ENCODE data around the gene ESYT3. TPM values are rescaled to one million over a fixed set of nuclear protein-coding genes. Genes with fewer than 3 reads are reported as not detected.

The ESYT3 gene
- total RNA-seq, 1 experiment from 2014 or later: 7.6 TPM

DNA sequence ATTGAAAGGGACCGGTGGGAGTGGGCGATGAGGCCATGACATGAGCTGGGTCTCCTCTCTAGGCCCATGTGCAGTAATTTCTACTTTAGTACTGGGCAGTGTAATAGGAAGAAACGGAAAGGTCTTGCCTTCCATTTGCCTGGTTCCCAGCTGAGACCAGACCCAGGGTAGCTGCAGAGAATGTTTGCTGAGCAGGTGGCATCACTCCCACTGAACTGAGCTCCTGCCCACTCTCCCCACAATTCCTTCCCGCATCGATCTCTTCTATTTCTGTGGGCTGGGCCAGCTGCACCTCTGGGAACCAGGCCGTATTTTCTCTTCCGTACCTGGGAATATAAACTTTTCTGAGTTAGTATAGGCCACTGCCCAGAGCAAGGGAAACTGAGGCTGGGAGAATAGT lies 15.8 kb downstream of the ESYT3 start:
- H3K36me3 ChIP-seq (ENCODE audit: control insufficient read depth, insufficient read depth, low read length): no peaks in the 10 kb centered on the region
- H3K4me3 Mint-ChIP-seq (ENCODE audit: unreplicated experiment): no peak overlapping the region
- no peaks in the 10 kb centered on the region for H3K36me3 Mint-ChIP-seq (ENCODE audit: insufficient read depth, unreplicated experiment)
- ChIA-PET POLR2A (interaction anchor here (1.0 kb wide), 1 partner anchor 8 kb away, joined by 5 read pairs; no protein-coding TSS in a partner anchor), CTCF (interaction anchor here (0.5 to 1.0 kb wide), 2 partner anchors 15 to 19 kb away, joined by 3 to 5 read pairs; no protein-coding TSS in a partner anchor)
- BruUV-seq (replicated peaks): no TSS peak
- no peak overlapping the region for H3K27ac Mint-ChIP-seq (ENCODE audit: unreplicated experiment)
- 0 out of 2 replicates have a peak, but pooled peaks cover 4% of the 10 kb centered on the region for H3K4me1 ChIP-seq
- DNase-seq: peak in 1 of 2 experiments; percentile 4
- H3K9me3 Mint-ChIP-seq (ENCODE audit: unreplicated experiment): no peaks in the 10 kb centered on the region
- no peak overlapping the region for H3K4me3 ChIP-seq (ENCODE audit: low read depth, low read length)
- H3K27me3 Mint-ChIP-seq (ENCODE audit: insufficient read depth, unreplicated experiment): no peaks in the 10 kb centered on the region
- intact Hi-C loops (cut with micrococcal nuclease; ENCODE audit: unreplicated experiment): no loop called here
- peaks cover 7% of the 10 kb centered on the region for H3K4me1 Mint-ChIP-seq (ENCODE audit: low read depth, unreplicated experiment)
- no peaks in the 10 kb centered on the region for H3K9me3 ChIP-seq
- no peaks in the 10 kb centered on the region for H3K27me3 ChIP-seq (replicated peaks; ENCODE audit: control insufficient read depth, insufficient read depth, low read length)
- TF ChIP-seq, protein P1, sequence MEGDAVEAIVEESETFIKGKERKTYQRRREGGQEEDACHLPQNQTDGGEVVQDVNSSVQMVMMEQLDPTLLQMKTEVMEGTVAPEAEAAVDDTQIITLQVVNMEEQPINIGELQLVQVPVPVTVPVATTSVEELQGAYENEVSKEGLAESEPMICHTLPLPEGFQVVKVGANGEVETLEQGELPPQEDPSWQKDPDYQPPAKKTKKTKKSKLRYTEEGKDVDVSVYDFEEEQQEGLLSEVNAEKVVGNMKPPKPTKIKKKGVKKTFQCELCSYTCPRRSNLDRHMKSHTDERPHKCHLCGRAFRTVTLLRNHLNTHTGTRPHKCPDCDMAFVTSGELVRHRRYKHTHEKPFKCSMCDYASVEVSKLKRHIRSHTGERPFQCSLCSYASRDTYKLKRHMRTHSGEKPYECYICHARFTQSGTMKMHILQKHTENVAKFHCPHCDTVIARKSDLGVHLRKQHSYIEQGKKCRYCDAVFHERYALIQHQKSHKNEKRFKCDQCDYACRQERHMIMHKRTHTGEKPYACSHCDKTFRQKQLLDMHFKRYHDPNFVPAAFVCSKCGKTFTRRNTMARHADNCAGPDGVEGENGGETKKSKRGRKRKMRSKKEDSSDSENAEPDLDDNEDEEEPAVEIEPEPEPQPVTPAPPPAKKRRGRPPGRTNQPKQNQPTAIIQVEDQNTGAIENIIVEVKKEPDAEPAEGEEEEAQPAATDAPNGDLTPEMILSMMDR (IDR thresholded peaks at IDR 0.05; ENCODE audit: insufficient read depth in 1 of 2, low read depth in 1 of 2, low read length in 1 of 2, severe bottlenecking in 1 of 2, unreplicated experiment in 1 of 2): no peak

DNA sequence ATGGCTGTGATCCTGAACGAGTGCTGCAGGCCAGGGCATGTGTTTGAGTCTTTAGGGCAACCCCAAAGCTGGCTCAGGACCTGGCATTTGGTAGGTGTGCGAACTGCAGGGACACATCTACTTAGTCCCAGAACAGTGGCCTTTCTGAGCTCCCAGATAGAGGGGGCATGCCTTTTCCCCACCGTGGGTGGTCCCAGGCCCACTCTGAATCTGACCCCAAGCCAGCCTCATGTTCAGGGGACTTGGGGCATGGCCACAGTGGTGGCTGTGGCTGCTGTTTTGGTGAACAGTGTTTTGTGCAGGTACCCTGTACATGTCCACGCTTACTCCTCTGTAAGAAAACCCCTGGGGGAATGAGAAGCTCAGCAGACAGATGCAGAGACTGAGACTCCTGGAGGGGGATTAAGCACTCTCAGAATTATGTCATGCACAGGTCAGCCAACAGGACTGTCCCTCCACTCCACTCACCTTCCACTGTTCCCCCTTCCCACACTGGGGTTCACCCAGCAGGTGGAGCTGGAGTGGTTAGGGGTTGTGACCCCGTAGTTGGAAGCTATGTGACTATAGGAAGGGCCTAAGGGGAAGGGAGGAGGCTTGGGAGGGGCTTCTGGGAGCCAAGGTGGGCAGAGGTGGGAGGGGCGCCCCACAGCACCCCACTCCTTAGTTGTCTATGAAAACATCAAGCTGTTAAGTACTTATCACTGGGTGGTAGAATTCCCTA lies 16.4 kb downstream of the ESYT3 start:
- ChIA-PET POLR2A (interaction anchor here (0.6 to 1.0 kb wide), 2 partner anchors 8 to 16 kb away, joined by 3 to 5 read pairs; no protein-coding TSS in a partner anchor), CTCF (no interaction called here)
- DNase-seq: peak in 1 of 2 experiments; percentile 27
- Histone ChIP-seq H3K4me1 (0 out of 2 replicates have a peak, but pooled peaks cover 4% of the 10 kb centered on the region), H3K4me3 (ENCODE audit: low read depth, low read length) (no peak overlapping the region), H3K36me3 (ENCODE audit: control insufficient read depth, insufficient read depth, low read length) (no peaks in the 10 kb centered on the region), H3K27me3 (replicated peaks; ENCODE audit: control insufficient read depth, insufficient read depth, low read length) (no peaks in the 10 kb centered on the region), H3K9me3 (no peaks in the 10 kb centered on the region)
- TF ChIP-seq, protein P1 (IDR thresholded peaks at IDR 0.05; ENCODE audit: insufficient read depth in 1 of 2, low read depth in 1 of 2, low read length in 1 of 2, severe bottlenecking in 1 of 2, unreplicated experiment in 1 of 2): no peak
- no peaks in the 10 kb centered on the region for H3K36me3 Mint-ChIP-seq (ENCODE audit: insufficient read depth, unreplicated experiment)
- H3K9me3 Mint-ChIP-seq (ENCODE audit: unreplicated experiment): no peaks in the 10 kb centered on the region
- H3K4me1 Mint-ChIP-seq (ENCODE audit: low read depth, unreplicated experiment): peaks cover 7% of the 10 kb centered on the region
- H3K27ac Mint-ChIP-seq (ENCODE audit: unreplicated experiment): no peak overlapping the region
- no peak overlapping the region for H3K4me3 Mint-ChIP-seq (ENCODE audit: unreplicated experiment)
- no TSS peak for BruUV-seq (replicated peaks)
- no peaks in the 10 kb centered on the region for H3K27me3 Mint-ChIP-seq (ENCODE audit: insufficient read depth, unreplicated experiment)
- intact Hi-C loops (cut with micrococcal nuclease; ENCODE audit: unreplicated experiment): no loop called here

DNA sequence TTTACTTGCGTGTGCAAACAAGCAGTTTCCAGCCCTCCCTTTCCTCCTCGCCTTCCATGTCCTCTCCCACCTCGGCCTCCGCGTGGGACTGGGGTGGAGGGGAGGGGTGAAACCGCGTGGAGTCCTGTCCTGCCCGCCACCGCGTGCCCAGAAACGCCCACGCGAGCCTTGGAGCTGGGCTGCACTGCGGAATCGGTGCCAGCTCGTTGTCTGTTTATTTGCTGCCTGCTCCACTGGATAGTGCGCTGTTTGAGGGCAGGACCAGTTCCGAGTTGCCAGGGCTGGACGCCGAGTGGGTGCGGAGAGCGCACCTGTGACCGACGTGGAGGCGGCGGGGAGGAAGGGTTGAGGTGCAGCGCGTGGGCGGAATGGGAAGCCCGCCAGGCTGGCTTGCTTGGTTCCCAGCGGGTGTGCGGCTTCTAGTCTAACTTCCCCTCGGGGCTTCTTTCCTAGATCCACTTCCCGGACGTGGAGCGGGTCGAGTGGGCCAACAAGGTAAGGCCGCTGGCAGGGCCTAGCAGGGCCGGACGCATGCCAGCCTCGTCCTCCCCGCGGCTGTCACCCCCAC lies 17.3 kb downstream of the ESYT3 start:
- peak in 1 of 2 experiments; percentile 12 for DNase-seq
- ChIA-PET CTCF (no interaction called here), POLR2A (no interaction called here)
- H3K4me1 ChIP-seq: 0 out of 2 replicates have a peak, but pooled peaks cover 4% of the 10 kb centered on the region
- no peaks in the 10 kb centered on the region for H3K9me3 Mint-ChIP-seq (ENCODE audit: unreplicated experiment)
- no peak overlapping the region for H3K27ac Mint-ChIP-seq (ENCODE audit: unreplicated experiment)
- no peaks in the 10 kb centered on the region for H3K27me3 Mint-ChIP-seq (ENCODE audit: insufficient read depth, unreplicated experiment)
- intact Hi-C loops (cut with micrococcal nuclease; ENCODE audit: unreplicated experiment): no loop called here
- H3K36me3 Mint-ChIP-seq (ENCODE audit: insufficient read depth, unreplicated experiment): no peaks in the 10 kb centered on the region
- H3K9me3 ChIP-seq: no peaks in the 10 kb centered on the region
- H3K4me3 ChIP-seq (ENCODE audit: low read depth, low read length): no peak overlapping the region
- no peaks in the 10 kb centered on the region for H3K36me3 ChIP-seq (ENCODE audit: control insufficient read depth, insufficient read depth, low read length)
- no TSS peak for BruUV-seq (replicated peaks)
- no peak overlapping the region for H3K4me3 Mint-ChIP-seq (ENCODE audit: unreplicated experiment)
- H3K4me1 Mint-ChIP-seq (ENCODE audit: low read depth, unreplicated experiment): peaks cover 7% of the 10 kb centered on the region
- no peaks in the 10 kb centered on the region for H3K27me3 ChIP-seq (replicated peaks; ENCODE audit: control insufficient read depth, insufficient read depth, low read length)
- TF ChIP-seq, protein P1 (IDR thresholded peaks at IDR 0.05; ENCODE audit: insufficient read depth in 1 of 2, low read depth in 1 of 2, low read length in 1 of 2, severe bottlenecking in 1 of 2, unreplicated experiment in 1 of 2): no peak
